Myocyte (in vitro differentiated cells): ENCODE data around the gene PHLDB3. TPM values are rescaled to one million over a fixed set of nuclear protein-coding genes. Genes with fewer than 3 reads are reported as not detected.
"Not testable (repeated sequence)": the region's sequence is repeated elsewhere in the genome, so short reads cannot be mapped to it uniquely, and the experiment has no call there.

Experiments
- DNase-seq: peaks from one replicate; pipeline ENCODE4 v3.0.0-alpha.2; 2012; ENCODE audit warnings: low read depth
- total RNA-seq: library from RNA; depleted of rRNA; stranded (reverse); fragments of >200 nt; gene quantifications from 2 replicates; pipeline ENCODE4 v1.2.3, GENCODE V29; 2014

The PHLDB3 gene
- total RNA-seq, 1 donor from 2014 or later = 7.8 TPM

DNA sequence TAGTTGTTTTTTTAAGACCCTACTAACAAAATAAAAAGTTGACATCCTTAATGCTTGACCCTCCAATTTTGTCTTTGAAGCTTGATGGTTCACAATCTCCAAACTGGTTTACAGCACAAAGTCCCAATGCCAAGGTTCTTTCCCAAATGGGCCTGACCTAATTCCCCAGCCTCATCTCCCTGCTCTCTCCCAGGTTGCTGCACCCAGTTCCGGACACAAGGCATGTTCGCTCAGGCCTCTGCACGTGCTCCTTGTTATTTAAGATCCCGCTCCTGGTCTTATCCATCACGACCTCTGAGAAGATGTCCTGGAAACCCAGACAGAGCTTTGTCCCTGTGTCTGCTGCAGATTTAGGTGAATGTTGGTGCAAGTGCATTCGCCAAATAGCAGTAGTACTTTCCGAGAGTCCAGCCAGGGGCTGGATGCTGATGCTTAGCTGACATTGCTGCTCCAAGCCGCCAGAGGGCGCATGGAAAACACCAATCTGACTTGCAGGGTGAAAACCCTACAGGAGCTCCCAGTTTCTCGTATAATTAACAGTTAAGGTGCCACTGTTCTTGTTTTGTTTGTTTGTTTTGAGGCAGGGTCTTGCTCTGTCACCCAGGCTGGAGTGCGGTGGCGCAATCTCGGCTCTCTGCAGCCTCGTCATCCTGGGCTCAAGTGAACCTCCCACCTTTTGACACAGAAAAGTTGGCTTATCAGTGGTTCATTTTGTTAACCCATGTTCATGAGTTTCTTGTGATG, 57.6 kb downstream of the PHLDB3 start:
- peak; percentile 84 for DNase-seq

DNA sequence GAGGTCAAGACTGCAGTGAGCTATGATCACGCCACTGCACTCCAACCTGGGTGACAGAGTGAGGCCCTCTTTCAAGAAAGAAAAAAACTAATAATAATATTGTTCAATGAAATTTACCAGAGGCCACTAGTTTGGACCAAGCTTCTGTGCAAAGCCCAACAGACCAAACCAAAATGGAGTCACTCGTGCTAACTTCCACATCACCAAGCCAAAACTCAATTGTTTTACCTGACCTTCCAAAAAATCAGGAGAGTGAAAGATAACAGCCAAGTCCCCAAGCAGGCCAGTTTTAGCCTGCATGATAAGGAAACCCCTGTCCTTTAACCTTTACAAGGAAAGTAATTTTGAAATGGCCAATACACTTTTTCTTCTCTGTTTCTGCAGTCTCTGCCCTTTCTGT, 59.1 kb downstream of the PHLDB3 start:
- no peak for DNase-seq

DNA sequence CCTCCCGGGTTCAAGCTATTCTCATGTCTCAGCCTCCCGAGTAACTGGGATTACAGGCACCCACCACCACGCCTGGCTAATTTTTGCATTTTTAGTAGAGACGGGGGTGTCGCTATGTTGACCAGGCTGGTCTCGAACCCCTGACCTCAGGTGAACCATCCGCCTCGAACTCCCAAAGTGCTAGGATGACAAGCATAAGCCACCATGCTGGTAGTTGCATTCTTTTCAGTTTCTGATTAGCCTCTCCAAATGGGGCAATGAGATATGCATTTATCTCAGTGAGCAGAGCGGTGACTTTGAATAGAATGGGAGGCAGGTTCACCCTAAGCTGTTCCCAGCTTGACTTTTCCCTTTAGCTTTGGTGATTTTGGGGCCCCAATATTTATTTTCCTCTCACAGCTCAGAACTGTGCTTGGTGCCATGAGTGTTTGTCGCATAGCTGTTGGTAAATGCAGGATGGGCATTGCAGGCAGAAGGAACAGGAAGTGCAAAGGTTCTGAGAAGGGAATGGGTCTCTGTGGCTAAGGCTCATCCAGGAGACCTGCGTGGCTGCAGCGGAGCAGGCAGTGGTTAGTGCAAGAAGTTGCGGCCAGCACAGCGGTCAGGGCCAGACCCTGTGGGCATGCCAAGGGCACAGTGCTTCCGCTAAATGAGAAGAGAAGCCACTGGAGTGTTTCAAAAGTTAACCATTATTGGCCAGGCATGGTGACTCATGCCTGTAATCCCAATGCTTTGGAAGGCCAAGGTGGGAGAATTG, 59.8 kb downstream of the PHLDB3 start:
- DNase-seq = no peak

DNA sequence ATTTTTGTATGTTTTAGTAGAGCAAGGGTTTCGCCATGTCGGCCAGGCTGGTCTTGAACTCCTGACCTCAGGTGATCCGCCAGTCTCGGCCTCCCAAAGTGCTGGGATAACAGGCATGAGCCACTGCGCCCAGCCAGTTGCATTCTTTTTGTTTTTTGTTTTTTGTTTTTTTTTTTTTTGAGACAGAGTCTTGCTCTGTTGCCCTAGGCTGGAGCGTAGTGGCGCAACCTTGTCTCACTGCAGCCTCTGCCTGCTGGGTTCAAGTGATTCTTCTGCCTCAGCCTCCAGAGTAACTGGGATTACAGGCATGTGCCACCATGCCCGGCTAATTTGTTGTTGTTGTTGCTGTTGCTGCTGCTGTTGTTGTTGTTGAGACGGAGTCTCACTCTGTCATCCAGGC, 60.5 kb downstream of the PHLDB3 start:
- not testable (repeated sequence) for DNase-seq

DNA sequence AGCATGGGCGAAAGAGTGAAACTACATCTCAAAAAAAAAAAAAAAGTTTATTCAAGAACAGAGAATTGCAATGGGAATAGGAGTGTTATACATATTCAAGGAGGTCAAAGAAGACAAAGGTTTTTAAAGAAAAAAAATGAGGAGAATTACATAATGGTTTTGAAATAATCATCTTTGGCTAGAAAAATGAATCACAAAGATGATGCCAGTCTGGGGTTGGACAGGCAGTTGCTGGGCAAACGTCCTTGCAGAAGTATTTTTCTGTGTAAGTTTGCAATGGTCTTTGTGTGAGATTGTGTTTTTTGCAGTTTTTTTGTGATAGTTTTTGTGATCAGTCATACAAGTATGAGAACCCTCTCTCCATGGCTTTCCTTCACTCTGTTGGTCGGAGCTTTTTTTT, 62.8 kb downstream of the PHLDB3 start:
- peak; percentile 9 for DNase-seq

DNA sequence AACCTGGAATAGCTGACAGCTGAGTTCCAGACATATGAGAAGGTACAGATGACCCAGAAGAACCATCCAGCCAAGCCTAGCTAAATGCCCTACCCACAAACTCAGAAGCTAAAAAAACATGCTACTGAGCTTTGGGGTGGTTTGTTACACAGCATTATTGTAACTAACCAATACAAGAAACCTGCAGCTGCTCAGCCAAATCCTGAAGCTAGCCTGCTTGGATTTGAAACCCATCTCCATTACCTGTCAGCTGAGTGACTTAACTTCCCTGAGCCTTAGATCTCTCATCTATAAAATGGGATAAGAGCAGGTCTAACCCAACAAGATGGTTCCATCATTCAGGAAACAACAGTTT, 64.9 kb downstream of the PHLDB3 start:
- DNase-seq = no peak

DNA sequence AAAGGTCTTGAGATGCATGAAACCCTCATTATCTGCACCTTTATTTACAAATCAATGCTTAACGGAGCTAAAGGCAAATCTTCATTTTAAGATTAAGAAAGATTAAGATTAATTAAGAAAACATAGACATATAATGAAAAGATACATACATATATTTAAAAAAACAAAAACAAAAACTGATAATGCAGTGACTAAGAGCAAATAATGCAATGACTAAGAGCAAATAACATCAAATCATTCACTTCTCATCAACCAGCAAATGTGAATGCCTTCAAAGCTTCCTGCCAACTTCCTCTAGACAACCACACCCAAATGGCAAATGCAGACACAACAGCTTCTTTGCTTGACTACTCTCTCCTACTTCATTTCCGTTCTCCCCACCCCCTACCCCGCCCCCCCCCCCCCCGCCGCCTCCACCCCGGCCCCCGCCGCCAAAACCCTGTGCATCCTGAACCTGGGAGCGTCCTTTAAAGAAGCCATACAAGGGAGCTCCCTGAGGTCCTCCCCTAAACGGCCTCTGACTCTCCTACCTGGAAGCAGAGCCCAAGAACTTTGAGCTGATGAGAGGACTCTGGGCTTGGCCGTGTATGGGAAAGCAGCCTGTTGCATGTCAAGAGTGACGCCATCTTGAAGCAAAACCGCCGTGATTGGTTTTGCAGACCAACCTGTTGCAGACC, 65.4 kb downstream of the PHLDB3 start:
- DNase-seq = peak; percentile 35

DNA sequence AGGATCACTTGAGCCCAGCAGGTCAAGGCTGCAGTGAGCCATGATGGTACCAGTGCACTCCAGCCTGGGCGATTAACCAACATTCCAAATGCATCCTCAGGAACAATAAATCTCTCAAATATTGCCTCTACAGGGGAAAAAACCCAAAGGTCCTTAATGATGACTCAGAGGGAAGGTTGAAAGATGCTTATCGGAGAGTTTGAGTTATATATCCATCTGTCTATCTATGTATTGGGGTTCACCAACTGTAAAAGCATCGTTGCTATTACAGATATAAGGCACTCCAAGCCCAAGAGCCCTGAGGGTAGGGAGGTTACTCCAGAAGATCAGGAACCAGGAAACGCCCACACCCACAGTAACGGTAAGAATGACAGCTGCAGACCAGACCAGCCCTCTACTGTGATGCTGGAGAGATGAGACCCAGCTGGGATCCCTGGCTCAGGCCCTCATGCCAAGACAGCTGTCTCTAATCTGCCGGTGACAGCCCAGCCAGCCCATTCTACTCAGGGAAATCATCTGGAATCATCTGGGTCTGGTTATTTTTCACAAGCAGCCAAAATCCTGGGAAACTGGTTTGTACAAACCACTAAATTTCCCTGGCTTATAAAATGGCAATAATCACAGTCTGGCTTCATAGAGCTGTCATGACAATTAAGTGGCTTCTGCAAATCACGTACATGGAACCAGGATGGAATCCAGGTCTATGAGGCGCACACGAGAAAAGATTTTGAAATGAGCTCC, 66.1 kb downstream of the PHLDB3 start:
- peak; percentile 92 for DNase-seq

DNA sequence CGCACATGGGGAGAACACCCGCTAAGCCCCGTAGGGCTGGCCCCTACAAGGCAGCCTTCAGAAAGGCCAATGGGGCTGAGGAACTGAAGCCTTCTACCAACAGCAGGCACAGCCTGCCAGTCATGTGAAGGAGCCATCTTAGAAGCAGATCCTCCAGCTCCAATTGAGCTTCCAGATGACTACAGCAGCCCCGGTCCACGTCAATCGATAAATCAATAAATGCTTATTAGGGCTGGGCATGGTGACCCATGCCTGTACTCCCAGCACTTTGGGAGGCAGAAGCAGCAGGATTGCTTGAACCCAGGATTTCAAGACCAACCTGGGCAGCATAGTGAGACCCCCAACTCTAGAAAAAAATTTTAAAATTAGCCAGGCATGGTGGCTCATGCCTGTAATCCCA, 66.8 kb downstream of the PHLDB3 start:
- DNase-seq = no peak

DNA sequence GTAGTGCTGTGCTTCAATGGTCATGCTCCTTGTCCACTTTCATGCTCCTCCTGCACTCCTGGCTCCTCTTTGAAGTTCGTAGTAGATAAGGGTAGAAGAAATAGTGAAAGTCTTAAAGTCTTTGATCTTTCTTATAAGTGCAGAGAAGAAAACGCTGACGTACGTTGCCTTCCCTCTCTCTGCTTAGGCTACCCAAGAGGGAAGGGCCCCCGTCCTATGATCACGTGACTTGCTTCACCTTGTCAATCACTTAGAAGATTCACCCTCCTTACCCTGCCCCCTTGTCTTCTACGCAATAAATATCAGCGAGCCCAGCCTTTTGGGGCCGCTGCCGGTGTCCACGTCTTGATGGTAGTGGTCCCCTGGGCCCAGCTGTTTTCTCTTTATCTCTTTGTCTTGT, 67.3 kb downstream of the PHLDB3 start:
- not testable (repeated sequence) for DNase-seq

DNA sequence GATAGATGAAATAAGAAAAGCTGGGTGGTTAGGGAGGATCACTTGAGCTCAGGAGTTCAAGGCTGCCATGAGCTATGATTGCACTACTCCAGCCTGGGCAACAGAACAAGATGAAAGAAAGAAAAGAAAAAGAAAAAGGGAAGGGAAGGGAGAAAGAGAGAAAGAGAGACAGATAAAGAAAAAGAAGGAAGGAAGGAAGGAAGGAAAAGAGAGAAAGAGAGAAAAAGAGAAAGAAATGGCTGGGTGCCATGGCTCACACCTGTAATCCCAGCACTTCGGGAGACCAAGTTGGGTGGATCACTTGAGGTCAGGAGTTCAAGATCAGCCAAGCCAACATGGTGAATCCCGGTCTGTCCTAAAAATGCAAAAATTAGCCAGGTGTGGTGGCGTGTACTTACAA, 68.8 kb downstream of the PHLDB3 start:
- no peak for DNase-seq

DNA sequence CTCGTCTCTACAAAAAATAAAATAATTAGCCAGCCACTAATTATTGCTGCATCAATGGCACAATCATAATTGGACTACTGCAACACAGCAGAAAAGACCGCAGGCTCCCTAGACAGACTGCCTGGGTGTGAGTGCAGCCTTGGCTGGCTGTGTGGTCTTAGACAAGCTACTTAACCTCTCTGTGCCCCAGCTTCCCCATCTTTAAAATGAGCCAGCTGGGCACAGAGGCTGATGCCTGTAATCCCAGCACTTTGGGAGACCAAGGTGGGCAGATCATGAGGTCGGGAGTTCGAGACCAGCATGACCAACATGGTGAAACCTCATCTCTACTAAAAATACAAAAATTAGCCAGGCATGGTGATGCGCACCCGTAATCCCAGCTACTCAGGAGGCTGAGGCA, 70.9 kb downstream of the PHLDB3 start:
- DNase-seq = no peak

DNA sequence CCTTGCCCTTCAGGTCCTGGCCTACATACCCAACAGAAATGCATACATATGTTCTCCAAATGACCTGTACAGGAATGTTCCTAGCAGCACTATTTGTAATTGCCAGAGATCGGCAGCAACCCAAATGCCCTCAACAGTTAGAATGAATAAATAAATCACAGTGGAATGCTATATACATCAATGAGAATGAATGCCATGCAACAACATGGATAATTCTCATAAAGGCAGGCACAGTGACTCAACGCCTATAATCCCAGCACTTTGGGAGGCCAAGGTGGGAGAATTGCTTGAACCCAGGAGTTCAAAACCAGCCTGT, 71.2 kb downstream of the PHLDB3 start:
- no peak for DNase-seq

DNA sequence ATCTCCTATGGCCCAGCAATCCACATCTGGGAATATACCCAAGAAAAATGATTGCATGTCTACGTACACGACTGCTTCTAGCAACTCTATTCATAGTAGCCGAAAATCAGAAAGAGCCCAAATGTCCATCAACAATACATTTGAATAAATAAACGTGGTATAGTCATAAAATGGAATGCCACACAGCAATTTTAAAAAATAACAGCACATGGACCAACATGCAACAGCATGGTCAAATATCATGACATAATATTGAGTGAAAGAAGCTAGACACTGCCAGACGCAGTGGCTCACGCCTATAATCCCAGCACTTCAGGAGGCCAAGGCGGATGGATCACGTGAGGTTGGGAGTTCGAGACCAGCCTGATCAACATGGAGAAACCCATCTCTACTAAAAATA, 73.6 kb downstream of the PHLDB3 start:
- DNase-seq = no peak

DNA sequence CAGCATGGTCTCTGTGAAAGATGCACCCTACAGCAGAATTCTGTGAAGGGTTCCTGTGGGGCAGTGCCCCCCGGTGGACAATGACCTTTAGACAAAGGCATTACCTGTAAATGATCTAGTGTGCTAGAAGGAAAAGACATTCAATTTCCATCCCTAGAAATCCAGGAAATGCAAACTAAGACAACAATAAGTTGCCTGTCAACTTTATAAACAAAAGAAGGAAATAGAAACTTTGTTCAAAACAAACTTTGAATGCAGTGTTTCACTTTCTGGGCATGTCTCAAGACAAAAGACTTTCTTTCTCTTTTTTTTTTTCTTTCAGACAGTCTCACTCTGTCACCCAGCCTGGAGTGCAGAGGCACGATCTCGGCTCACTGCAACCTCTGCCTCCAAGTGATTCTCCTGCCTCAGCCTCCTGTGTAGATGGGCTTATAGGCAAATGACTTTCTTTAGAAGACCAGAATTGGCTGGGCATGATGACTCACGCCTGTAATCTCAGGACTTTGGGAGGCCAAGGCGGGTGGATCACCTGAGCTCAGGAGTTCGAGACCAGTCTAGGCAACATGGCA, 74.3 kb downstream of the PHLDB3 start:
- no peak for DNase-seq

DNA sequence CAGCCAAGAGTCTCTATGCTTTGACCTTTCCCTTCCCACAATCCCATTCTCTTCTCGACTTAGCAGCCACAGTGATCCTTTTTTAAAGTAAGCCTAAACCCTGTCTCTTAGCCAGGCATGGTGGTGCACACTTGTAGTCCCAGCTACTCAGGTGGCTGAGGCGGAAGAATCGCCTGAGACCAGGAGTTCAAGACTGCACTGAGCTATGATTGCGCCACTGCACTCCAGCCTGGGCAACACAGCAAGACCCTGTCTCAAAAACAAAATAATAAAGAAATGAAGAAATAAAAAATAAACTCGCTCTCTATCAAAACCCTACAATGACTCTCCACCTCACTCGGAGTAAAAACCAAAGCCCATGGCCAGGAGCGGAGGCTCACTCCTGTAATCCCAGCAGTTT, 75.2 kb downstream of the PHLDB3 start:
- DNase-seq = no peak

DNA sequence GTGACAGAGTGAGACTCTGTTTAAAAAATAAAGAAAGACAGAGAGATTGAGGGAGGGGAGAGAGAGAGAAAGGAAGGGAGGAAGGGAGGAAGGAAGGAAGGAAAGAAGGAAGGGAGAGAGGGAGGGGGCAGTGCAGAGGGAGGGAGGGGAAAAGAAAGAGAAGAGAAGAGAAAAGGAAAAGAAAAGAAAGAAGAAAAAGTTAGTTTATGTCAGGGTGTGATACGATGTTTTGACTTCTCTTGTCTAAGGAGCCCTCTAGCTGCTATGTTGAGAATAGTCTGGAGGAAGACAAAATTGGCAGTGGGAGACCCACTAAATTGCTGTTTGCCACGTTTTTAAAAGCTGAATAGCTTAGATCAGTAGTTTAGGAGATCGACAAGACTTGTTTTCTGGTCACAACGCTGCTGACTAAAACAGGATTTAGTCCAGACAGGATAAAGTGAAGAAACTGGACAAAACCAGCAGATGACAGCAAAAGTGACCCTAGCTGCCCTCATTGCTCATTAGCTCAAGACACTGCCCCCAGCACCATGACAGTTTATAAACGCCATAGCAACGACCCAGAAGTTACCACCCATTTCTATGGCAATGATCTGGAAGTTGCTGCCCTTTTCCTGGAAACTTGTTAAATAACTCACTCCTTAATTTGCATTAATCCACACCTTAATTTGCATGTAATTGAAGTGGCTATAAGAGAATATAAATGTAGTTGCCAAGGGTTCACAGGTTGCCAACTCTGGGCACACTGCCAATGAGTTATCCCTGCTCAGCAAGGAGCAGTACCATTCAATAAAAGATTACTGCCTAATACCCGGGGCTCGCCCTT, 78.8 kb downstream of the PHLDB3 start:
- peak; percentile 24 for DNase-seq
